Gastrocnemius medialis (tissue), 4 donors: Measurements from ENCODE around the gene AMIGO3.

Source experiments
- POLR2A ChIP-seq, 2 donors: fragments of 450-650 bp; IDR thresholded peaks; one replicate each; pipeline ENCODE4 v1.6.1; 2017; ENCODE audit warnings: antibody characterized with exemption in 2 of 2, mild to moderate bottlenecking in 2 of 2, moderate library complexity in 2 of 2
- TF ChIP-seq, protein P1 (sequence below), 5 experiments: fragments of 450-650 bp in 3 of 5; fragments of 200-600 bp in 2 of 5; sonication (generic) in 2 of 5; IDR thresholded peaks in 4 of 5; conservative IDR thresholded peaks in 1 of 5; 1 replicate in 4 of 5; 2 replicates in 1 of 5; pipeline ENCODE4 v1.5.1; 2016 to 2019; ENCODE audit warnings: antibody characterized with exemption in 5 of 5, mild to moderate bottlenecking in 3 of 5, moderate library complexity in 3 of 5

DNA sequence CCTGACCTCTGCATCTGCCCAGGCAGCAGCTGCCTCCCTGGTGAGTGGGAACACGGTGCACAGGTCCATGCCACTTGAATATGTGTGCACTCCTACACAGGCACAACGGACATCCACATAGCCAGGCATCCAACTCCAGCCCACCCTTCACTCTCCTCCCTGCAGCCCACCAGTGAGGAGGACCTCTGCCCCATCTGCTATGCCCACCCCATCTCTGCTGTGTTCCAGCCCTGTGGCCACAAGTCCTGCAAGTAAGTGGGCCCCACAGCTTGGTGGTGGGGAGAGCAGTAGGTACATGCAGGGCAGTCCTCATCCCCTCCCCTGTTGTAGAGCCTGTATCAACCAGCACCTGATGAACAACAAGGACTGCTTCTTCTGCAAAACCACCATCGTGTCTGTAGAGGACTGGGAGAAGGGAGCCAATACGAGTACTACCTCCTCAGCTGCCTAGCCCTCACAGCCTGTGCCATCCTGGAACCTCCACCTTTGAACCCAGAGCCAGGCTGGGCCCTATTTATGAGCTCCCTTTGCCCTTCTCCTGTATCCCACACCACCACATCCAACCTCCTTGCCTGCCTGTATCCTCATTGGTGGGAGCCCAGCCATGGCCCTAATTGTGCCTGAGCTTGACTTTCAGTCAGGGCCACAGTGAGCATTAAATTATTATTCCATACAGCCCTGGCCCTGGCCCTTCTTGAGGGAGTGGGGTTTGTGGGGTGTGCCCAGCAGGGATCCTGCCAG is 1.5 kb upstream of the AMIGO3 start:
- TF ChIP-seq, protein P1, sequence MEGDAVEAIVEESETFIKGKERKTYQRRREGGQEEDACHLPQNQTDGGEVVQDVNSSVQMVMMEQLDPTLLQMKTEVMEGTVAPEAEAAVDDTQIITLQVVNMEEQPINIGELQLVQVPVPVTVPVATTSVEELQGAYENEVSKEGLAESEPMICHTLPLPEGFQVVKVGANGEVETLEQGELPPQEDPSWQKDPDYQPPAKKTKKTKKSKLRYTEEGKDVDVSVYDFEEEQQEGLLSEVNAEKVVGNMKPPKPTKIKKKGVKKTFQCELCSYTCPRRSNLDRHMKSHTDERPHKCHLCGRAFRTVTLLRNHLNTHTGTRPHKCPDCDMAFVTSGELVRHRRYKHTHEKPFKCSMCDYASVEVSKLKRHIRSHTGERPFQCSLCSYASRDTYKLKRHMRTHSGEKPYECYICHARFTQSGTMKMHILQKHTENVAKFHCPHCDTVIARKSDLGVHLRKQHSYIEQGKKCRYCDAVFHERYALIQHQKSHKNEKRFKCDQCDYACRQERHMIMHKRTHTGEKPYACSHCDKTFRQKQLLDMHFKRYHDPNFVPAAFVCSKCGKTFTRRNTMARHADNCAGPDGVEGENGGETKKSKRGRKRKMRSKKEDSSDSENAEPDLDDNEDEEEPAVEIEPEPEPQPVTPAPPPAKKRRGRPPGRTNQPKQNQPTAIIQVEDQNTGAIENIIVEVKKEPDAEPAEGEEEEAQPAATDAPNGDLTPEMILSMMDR (IDR thresholded peaks at IDR 0.05 in 4 of 5, conservative IDR thresholded peaks at IDR 0.05 in 1 of 5), result no peak
- TF ChIP-seq POLR2A (IDR thresholded peaks at IDR 0.05), result no peak
